Putamen (tissue), 1 donor: ENCODE data around the gene EPHA4.
A peak's percentile ranks its signal among the peaks of the same experiment; 100 is the strongest.

Experiments
- DNase-seq: peaks from one replicate; pipeline ENCODE4 v3.0.0-alpha.2; 2016; ENCODE audit warnings: low spot score

The EPHA4 gene

DNA sequence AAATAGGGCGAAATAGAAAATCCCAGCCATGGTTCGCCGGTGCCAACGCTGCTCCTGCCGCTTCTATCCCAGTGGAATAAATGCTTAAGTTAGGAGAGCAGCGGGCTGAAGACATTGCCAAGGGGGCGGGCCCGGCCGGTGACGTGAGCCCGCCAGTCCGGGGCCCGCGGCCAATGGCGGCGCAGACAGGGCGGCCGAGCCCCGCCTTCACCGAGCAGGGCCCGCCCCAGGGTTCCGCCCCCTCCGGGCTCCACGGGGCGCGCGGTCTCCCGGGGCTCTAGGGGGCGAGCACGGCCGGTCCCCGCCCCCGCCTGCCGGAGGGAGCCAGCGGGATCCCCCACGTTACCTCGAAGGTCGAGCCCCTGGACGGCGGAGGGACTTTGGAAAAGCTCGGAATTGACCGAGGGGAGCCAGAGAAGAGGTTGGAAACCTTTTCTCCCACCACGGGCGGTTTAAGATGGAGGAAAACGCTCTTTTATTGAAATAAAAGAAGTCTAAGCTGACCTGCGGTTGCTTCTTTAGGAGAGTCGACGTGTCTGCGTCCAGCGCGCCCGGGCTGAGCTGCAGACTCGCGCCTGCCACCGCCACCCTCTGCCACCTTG lies at the start of gene EPHA4:
Gene EPHA4 (minus strand): TSS at position 86 of the 602 bp plus-strand sequence. CDS start 56 bp downstream, at position 30.
- DNase-seq: peak; percentile 92

- DNase-seq: no peak
Observed at GRCh38 chr2:221618007-221618406, 45.9 kb upstream of the EPHA4 start.

GRCh38 chr2:221616561-221616960 lies 44.5 kb upstream of the EPHA4 start:
- no peak for DNase-seq

GRCh38 chr2:221614274-221614673 lies 42.2 kb upstream of the EPHA4 start:
- no peak for DNase-seq

GRCh38 chr2:221612800-221613199 lies 40.7 kb upstream of the EPHA4 start:
- no peak for DNase-seq

DNA sequence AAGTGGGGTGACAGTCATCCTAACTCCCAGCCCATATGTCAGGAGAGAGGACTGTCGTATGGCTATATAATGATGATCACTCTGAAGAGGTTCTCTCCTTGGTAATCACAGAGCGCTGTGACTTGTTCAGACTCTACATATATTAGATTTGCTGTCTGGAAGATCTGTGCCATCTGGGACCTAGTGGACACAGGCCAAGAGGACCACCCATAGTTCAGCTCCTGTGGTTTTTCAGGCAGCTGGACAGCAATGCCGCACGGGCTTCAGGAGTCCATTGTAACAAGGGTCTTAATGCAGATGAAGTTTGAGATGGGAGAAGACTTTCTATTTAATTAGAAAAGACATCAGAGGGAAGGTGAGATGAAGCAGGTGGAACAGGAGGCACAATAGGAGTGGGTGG lies 40.1 kb upstream of the EPHA4 start:
- no peak for DNase-seq

DNA sequence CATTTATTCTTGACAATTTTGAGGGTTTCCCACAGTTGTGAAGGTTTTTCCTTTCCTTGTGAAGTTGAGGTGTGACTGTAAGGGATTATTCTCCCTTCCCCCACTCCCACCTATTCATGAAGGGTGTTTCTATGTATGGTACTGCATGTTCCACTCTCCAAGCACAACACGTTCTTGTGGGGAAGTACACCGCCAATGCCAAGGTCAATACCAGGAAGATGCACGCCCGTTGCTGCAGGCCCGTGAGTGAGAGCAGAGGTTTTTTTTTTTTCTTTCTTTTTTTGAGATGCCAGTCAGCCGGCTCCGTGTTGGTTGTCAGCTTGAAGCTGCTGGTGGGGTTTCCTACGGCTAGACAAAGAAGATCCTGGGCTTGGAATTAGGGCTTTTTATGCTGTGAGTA lies 38.6 kb upstream of the EPHA4 start:
- DNase-seq: no peak

GRCh38 chr2:221610255-221610654 lies 38.2 kb upstream of the EPHA4 start:
- no peak for DNase-seq

DNA sequence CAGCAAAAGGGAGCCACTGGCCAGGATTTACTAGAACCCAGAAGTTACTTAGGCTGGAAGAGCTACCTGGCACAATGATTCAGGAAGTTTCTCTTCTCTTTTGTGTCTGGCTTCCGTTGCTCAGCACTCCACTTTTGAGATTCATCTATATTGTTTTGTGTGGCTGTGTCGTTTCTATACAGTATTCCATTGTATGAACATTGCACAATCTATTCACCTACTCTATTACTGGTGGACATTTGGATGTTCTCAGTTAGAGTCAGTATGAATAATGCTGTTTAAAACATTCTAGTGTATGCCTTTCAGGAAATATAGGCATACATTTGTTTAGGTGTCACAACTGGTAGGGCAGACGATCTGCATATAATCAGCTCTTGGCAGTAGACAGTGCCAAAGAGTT lies 36.3 kb upstream of the EPHA4 start:
- DNase-seq: no peak

DNA sequence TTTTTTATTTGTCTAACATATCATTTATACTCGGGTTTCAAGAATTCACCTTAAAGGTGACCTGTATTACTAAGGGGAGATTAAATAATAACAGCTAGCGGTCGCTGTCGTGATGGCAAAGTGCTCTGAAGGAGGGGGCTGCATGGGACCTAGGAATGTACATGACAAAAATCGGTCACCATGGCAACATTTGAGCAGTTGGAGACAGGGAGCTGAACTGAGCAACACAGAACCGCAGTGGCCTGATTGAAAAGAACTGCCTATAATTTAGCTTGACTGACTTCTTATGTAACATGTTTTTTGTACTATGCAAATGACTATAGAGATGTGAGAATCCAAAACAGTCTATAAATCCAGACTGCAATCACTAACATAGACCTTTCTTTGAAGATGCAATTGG lies 34.3 kb upstream of the EPHA4 start:
- DNase-seq: peak; percentile 57

- peak; percentile 8 for DNase-seq
Observed at GRCh38 chr2:221605751-221606240, 33.7 kb upstream of the EPHA4 start.

GRCh38 chr2:221602938-221603337 lies 30.8 kb upstream of the EPHA4 start:
- no peak for DNase-seq

- DNase-seq: no peak
Observed at GRCh38 chr2:221601376-221601775, 29.3 kb upstream of the EPHA4 start.

GRCh38 chr2:221600388-221600787 lies 28.3 kb upstream of the EPHA4 start:
- DNase-seq: peak; percentile 25

DNA sequence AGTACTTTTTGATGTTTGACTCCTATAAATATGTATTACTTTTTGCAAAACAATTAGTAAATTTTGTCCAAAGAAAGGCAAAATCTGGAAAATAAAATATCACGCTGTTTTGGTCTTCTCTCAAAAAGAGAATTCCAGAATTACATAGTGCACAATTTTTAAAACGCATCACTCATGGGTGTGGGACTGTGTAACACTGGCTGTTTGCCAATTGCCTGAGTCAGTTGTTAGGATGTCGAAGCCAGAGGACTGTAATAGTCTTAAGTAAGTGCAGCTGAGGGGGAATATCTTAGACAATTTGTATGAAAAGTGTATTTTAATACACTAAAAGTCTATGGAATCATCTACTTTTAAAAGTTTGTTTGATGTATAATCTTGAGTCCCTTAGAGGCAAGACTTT lies 24.1 kb upstream of the EPHA4 start:
- DNase-seq: no peak

- DNase-seq: no peak
Observed at GRCh38 chr2:221590861-221591365, 18.8 kb upstream of the EPHA4 start.

- DNase-seq: no peak
Observed at GRCh38 chr2:221589696-221590095, 17.6 kb upstream of the EPHA4 start.

- no peak for DNase-seq
Observed at GRCh38 chr2:221588306-221588985, 16.3 kb upstream of the EPHA4 start.

DNA sequence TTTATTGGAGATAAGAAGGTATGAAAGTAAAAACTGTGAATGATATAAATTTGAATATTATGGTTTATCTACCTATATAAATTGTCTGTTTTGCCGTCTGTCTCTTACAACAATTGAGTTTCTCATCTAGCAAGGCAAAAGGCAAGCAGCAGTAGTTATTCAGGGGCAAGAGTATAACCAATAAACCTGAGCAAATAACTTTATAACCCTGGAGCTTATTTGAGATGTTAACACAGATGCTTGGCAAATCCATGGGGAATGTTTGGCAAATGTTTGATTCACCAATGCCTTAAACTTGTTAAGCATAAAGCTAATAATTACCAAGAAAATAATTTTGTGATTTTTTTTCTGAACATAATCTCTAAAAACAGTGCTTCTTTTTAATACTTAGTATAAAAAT lies 9.9 kb upstream of the EPHA4 start:
- no peak for DNase-seq

GRCh38 chr2:221574231-221574570 lies 2.1 kb upstream of the EPHA4 start:
- DNase-seq: no peak

DNA sequence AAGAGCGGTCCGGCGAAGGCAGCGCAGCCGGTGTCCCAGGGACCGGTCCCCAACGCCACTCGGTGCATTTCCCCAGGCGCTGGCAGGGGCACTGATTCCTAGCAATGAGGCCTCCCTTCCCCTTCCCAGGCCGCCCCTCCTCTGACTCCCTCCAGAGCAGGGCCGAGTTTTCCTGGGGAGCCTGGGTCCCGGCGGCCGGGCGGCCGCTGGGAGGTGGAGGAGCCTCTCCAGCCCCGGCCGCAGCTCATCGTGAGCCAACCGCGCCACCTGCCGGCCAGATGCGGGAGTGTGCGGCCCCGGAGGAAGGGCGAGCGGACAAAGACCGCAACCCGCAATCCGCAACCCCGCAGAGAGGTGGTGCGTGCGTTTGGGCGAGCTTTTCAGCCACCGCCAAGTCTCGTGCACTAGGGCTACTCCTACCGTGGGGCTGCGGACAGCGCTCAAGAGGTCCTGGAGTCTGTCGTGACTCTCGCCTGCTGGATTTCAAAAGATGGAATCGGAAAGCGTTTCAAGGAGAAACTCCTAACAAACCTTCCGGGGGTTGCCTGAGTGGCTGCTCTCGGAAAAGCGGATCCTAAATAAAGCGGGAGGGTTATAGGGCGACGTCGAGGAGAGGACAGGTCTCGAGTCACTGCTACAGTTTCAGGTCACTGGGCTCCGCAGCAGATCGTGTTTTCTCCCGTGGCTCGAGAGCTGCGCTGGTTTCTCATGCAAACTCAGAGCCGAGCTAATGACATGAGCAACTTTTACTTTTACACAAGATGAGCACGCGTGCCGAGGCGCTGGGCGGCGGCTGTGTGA lies 1.5 kb upstream of the EPHA4 start:
- DNase-seq: peak; percentile 84

GRCh38 chr2:221572821-221573429 lies 821 bp upstream of the EPHA4 start:
- no peak for DNase-seq
